ENCODE data around the gene ILKAP.

DNA sequence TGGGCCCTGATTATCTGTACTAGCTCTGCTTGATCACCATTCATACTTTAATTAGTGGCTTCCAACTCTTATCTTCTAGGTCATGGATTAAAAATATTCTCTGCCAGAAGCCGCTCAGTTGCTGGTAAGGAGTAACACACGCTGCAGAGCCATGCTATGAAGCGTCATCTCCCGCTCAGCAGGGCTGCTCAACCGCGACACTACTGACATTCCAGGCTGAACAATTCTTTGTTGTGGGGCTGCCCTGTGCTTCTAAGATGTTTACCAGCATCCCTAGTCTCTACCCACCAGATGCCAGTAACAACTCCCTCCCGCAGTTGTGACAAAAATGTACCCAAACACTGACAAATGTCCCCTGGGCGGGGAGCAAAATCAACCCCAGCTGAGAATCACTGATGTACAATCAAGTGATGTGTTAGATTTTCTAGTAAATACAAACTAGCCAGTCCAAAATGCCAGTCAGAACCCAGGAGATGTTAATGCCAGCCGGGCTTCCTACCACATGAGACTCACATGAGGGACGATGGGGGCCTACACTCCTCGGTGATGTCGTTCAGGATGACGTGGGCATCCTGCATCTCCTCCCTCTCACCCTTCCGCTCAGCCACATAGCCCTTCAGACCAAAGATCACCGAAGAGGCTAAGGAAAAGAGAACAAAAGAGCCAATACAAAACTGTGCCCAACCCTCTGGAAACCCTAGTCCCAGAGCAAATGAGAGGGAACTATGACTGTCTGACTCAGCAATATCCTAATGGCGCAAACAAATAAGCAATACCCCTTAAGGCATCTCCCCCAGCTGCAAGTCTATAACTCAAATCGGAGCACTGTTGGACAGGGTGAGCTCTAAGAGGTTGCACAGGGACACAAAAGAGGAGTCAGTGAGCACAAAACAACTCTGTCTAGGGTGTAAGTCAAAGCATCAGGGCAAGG is 15.6 kb downstream of the ILKAP start:
- TF ChIP-seq, protein P1, sequence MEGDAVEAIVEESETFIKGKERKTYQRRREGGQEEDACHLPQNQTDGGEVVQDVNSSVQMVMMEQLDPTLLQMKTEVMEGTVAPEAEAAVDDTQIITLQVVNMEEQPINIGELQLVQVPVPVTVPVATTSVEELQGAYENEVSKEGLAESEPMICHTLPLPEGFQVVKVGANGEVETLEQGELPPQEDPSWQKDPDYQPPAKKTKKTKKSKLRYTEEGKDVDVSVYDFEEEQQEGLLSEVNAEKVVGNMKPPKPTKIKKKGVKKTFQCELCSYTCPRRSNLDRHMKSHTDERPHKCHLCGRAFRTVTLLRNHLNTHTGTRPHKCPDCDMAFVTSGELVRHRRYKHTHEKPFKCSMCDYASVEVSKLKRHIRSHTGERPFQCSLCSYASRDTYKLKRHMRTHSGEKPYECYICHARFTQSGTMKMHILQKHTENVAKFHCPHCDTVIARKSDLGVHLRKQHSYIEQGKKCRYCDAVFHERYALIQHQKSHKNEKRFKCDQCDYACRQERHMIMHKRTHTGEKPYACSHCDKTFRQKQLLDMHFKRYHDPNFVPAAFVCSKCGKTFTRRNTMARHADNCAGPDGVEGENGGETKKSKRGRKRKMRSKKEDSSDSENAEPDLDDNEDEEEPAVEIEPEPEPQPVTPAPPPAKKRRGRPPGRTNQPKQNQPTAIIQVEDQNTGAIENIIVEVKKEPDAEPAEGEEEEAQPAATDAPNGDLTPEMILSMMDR (conservative IDR thresholded peaks at IDR 0.05; ENCODE audit: low read depth, low read length), result no peak
- TF ChIP-seq POLR2A (IDR thresholded peaks at IDR 0.05; ENCODE audit: low read depth, low read length), result no peak
- no peak for TF ChIP-seq RAD21 (IDR thresholded peaks at IDR 0.05; ENCODE audit: low read length)
- TF ChIP-seq RCOR1 (IDR thresholded peaks at IDR 0.05; ENCODE audit: insufficient replicate concordance, low read length), result no peak
- TF ChIP-seq FOS (IDR thresholded peaks at IDR 0.05; ENCODE audit: low read depth, low read length), result no peak
- TF ChIP-seq MAZ (IDR thresholded peaks at IDR 0.05; ENCODE audit: borderline replicate concordance, low read depth, low read length), result no peak
- TF ChIP-seq NFE2L2 (IDR thresholded peaks at IDR 0.05; ENCODE audit: low read depth, low read length), result no peak
- TF ChIP-seq RFX5 (IDR thresholded peaks at IDR 0.05; ENCODE audit: low read depth, low read length), result no peak
